Activated CD4-positive, alpha-beta T cell treated with anti-CD3 and anti-CD28 coated beads for 48 hours (primary cell): ENCODE results near the gene MTNR1A.
"Not testable (repeated sequence)": the region's sequence is repeated elsewhere in the genome, so short reads cannot be mapped to it uniquely, and the experiment has no call there.

ENCODE experiments used
- DNase-seq: peaks from one replicate; pipeline ENCODE4 v3.0.0-alpha.2; 2020

Gene MTNR1A

GRCh38 chr4:186560647-186561046, 5.3 kb upstream of the MTNR1A start:
- no peak for DNase-seq

GRCh38 chr4:186557486-186557885, 2.1 kb upstream of the MTNR1A start:
- no peak for DNase-seq

GRCh38 chr4:186557061-186557460, 1.7 kb upstream of the MTNR1A start:
- no peak for DNase-seq

GRCh38 chr4:186554539-186554913, 841 bp downstream of the MTNR1A start:
- DNase-seq: no peak

GRCh38 chr4:186553717-186554116, 1.6 kb downstream of the MTNR1A start:
- no peak for DNase-seq

GRCh38 chr4:186551849-186552248, 3.5 kb downstream of the MTNR1A start:
- no peak for DNase-seq

- DNase-seq: no peak
Measured at GRCh38 chr4:186545436-186545835, 9.9 kb downstream of the MTNR1A start.

GRCh38 chr4:186543206-186543605, 12.2 kb downstream of the MTNR1A start:
- no peak for DNase-seq

GRCh38 chr4:186541801-186542200, 13.6 kb downstream of the MTNR1A start:
- no peak for DNase-seq

- no peak for DNase-seq
Measured at GRCh38 chr4:186537843-186538521, 17.4 kb downstream of the MTNR1A start.

- DNase-seq: no peak
Measured at GRCh38 chr4:186536285-186536684, 19.1 kb downstream of the MTNR1A start.

GRCh38 chr4:186534056-186534455, 21.3 kb downstream of the MTNR1A start:
- no peak for DNase-seq

- not testable (repeated sequence) for DNase-seq
Measured at GRCh38 chr4:186523927-186524326, 31.4 kb downstream of the MTNR1A start.

GRCh38 chr4:186516287-186516686, 39.1 kb downstream of the MTNR1A start:
- no peak for DNase-seq

- DNase-seq: no peak
Measured at GRCh38 chr4:186514271-186514950, 41.0 kb downstream of the MTNR1A start.

- not testable (repeated sequence) for DNase-seq
Measured at GRCh38 chr4:186504771-186505170, 50.6 kb downstream of the MTNR1A start.

- no peak for DNase-seq
Measured at GRCh38 chr4:186502231-186502630, 53.1 kb downstream of the MTNR1A start.

GRCh38 chr4:186501554-186501953, 53.8 kb downstream of the MTNR1A start:
- DNase-seq: no peak

GRCh38 chr4:186500721-186501304, 54.6 kb downstream of the MTNR1A start:
- no peak for DNase-seq

- DNase-seq: no peak
Measured at GRCh38 chr4:186499467-186499866, 55.9 kb downstream of the MTNR1A start.

- DNase-seq: no peak
Measured at GRCh38 chr4:186497043-186497442, 58.3 kb downstream of the MTNR1A start.

- no peak for DNase-seq
Measured at GRCh38 chr4:186494496-186494895, 60.9 kb downstream of the MTNR1A start.

- no peak for DNase-seq
Measured at GRCh38 chr4:186487726-186488125, 67.6 kb downstream of the MTNR1A start.

GRCh38 chr4:186486172-186486571, 69.2 kb downstream of the MTNR1A start:
- no peak for DNase-seq
